Activated CD4-positive, alpha-beta memory T cell treated with anti-CD3 and anti-CD28 coated beads, Interleukin-2, amount 10 ng/mL, durations not matched to agents 7 days and 5 days (primary cell): ENCODE results near the gene SF1. TPM values are rescaled to one million over a fixed set of nuclear protein-coding genes. Genes with fewer than 3 reads are reported as not detected.

ENCODE experiments used
- CTCF ChIA-PET: fragments of 350-600 bp; sonication (Branson Sonifier 250); formaldehyde crosslinking; loops from one replicate; lab custom pipeline; 2021; ENCODE audit warnings: antibody characterized with exemption, inconsistent platforms; lab: Charles Lee
- POLR2A ChIA-PET: fragments of 350-600 bp; sonication (Branson Sonifier 250); formaldehyde crosslinking; loops from one replicate; lab custom pipeline; 2021; ENCODE audit warnings: antibody characterized with exemption; lab: Charles Lee
- DNase-seq: peaks from one replicate; pipeline ENCODE4 v3.0.0-alpha.2; 2020
- H3K27ac Mint-ChIP-seq: one replicate; pipeline ENCODE4 v1.8.0; 2021; ENCODE audit warnings: mild to moderate bottlenecking, mixed read lengths
- H3K27me3 Mint-ChIP-seq: one replicate; pipeline ENCODE4 v1.8.0; 2021; ENCODE audit warnings: mixed read lengths
- H3K36me3 Mint-ChIP-seq: one replicate; pipeline ENCODE4 v1.8.0; 2021; ENCODE audit warnings: low read depth, mixed read lengths
- H3K4me1 Mint-ChIP-seq: one replicate; pipeline ENCODE4 v1.8.0; 2021; ENCODE audit warnings: mixed read lengths
- H3K4me3 Mint-ChIP-seq: one replicate; pipeline ENCODE4 v1.8.0; 2021; ENCODE audit warnings: mild to moderate bottlenecking, mixed read lengths
- H3K9me3 Mint-ChIP-seq: one replicate; pipeline ENCODE4 v1.8.0; 2021; ENCODE audit warnings: mixed read lengths
- total RNA-seq, 2 experiments: library from RNA; stranded (reverse); gene quantifications; one replicate each; pipeline ENCODE4 v1.2.3, GENCODE V29; 2021

The SF1 gene
- total RNA-seq, 2 experiments from 2014 or later = 385 to 390 TPM

- peak overlapping the region; percentile 90 for H3K27ac Mint-ChIP-seq
- peaks cover 28% of the 10 kb centered on the region for H3K36me3 Mint-ChIP-seq
- H3K9me3 Mint-ChIP-seq = no peaks in the 10 kb centered on the region
- DNase-seq = peak; percentile 89
- peaks cover 53% of the 10 kb centered on the region for H3K4me1 Mint-ChIP-seq
- ChIA-PET CTCF (interaction anchor here (0.8 to 9.8 kb wide), 9 partner anchors 15 to 1182 kb away, joined by 3 to 132 read pairs (median 20); partner anchors contain the start of genes CDC42BPG, PYGM and SF1), POLR2A (interaction anchor here (0.8 to 15.7 kb wide), 19 partner anchors 9 to 1904 kb away, joined by 3 to 435 read pairs (median 4); partner anchors contain the start of genes MAP4K2, NEAT1, PYGM and SF1)
- no peaks in the 10 kb centered on the region for H3K27me3 Mint-ChIP-seq
- H3K4me3 Mint-ChIP-seq = peak overlapping the region; percentile 84
These were observed 32.6 kb downstream of the SF1 start for GRCh38 chr11:64745521-64746328.

- Mint-ChIP-seq H3K9me3 (no peaks in the 10 kb centered on the region), H3K36me3 (peaks cover 28% of the 10 kb centered on the region), H3K4me1 (peaks cover 52% of the 10 kb centered on the region), H3K27me3 (no peaks in the 10 kb centered on the region), H3K4me3 (peak overlapping the region; percentile 84), H3K27ac (peak overlapping the region; percentile 90)
- ChIA-PET POLR2A (interaction anchor here (0.8 to 15.7 kb wide), 20 partner anchors 9 to 1904 kb away, joined by 3 to 435 read pairs (median 4); partner anchors contain the start of genes MAP4K2, MUS81, NEAT1 and POLA2), CTCF (interaction anchor here (0.8 to 9.8 kb wide), 9 partner anchors 16 to 1183 kb away, joined by 3 to 132 read pairs (median 20); partner anchors contain the start of genes CDC42BPG, PYGM and SF1)
- DNase-seq = peak; percentile 92
These were observed 33.2 kb downstream of the SF1 start for GRCh38 chr11:64745189-64745520.

GRCh38 chr11:64744544-64745188 is 33.7 kb downstream of the SF1 start:
- peaks cover 29% of the 10 kb centered on the region for H3K36me3 Mint-ChIP-seq
- ChIA-PET CTCF (interaction anchor here (0.8 to 9.8 kb wide), 13 partner anchors 16 to 1183 kb away, joined by 3 to 132 read pairs (median 8); partner anchors contain the start of genes CDC42BPG, PRDX5, PYGM and SF1), POLR2A (interaction anchor here (0.7 to 15.7 kb wide), 30 partner anchors 8 to 1903 kb away, joined by 3 to 435 read pairs (median 4); partner anchors contain the start of genes ARL2, CDCA5, MAP3K11 and MAP4K2)
- H3K4me1 Mint-ChIP-seq = peaks cover 50% of the 10 kb centered on the region
- DNase-seq = peak; percentile 54
- H3K27ac Mint-ChIP-seq = peak overlapping the region; percentile 96
- H3K4me3 Mint-ChIP-seq = peak overlapping the region; percentile 95
- no peaks in the 10 kb centered on the region for H3K9me3 Mint-ChIP-seq
- no peaks in the 10 kb centered on the region for H3K27me3 Mint-ChIP-seq

- CTCF ChIA-PET = interaction anchor here (0.6 to 9.8 kb wide), 13 partner anchors 17 to 434 kb away, joined by 3 to 132 read pairs (median 8); partner anchors contain the start of genes CDC42BPG, PRDX5, PYGM and SF1
- peak within 1 kb of the TSS; percentile 96 for H3K27ac Mint-ChIP-seq
- peaks cover 50% of the 10 kb centered on the region for H3K4me1 Mint-ChIP-seq
- peak within 1 kb of the TSS; percentile 95 for H3K4me3 Mint-ChIP-seq
- DNase-seq = peak; percentile 92
- no peaks in the 10 kb centered on the region for H3K27me3 Mint-ChIP-seq
- POLR2A ChIA-PET = interaction anchor here (0.7 to 15.7 kb wide), 29 partner anchors 8 to 1116 kb away, joined by 3 to 435 read pairs (median 4); partner anchors contain the start of genes ARL2, CDCA5, MAP3K11 and MAP4K2
- H3K36me3 Mint-ChIP-seq = peaks cover 36% of the 10 kb centered on the region
- no peaks in the 10 kb centered on the region for H3K9me3 Mint-ChIP-seq
These were observed 34.5 kb downstream of the SF1 start, which contains the start of gene RASGRP2 for GRCh38 chr11:64743591-64744543. RASGRP2 (minus strand) TSS chr11:64744142; CDS start chr11:64742866, 1,276 bp downstream.

GRCh38 chr11:64742889-64743590 is 35.3 kb downstream of the SF1 start:
- H3K4me3 Mint-ChIP-seq = peak overlapping the region; percentile 95
- H3K36me3 Mint-ChIP-seq = peaks cover 33% of the 10 kb centered on the region
- ChIA-PET CTCF (interaction anchor here (0.6 to 9.8 kb wide), 12 partner anchors 9 to 433 kb away, joined by 3 to 132 read pairs (median 14); partner anchors contain the start of genes CDC42BPG, PYGM and SF1), POLR2A (interaction anchor here (0.7 to 15.7 kb wide), 14 partner anchors 10 to 872 kb away, joined by 3 to 435 read pairs (median 8); partner anchors contain the start of genes CDCA5, MAP3K11, MAP4K2 and POLA2)
- H3K9me3 Mint-ChIP-seq = no peaks in the 10 kb centered on the region
- H3K27me3 Mint-ChIP-seq = no peaks in the 10 kb centered on the region
- peaks cover 47% of the 10 kb centered on the region for H3K4me1 Mint-ChIP-seq
- peak; percentile 79 for DNase-seq
- H3K27ac Mint-ChIP-seq = no peak overlapping the region

GRCh38 chr11:64742087-64742888 is 36.1 kb downstream of the SF1 start:
- ChIA-PET POLR2A (interaction anchor here (1.1 to 15.7 kb wide), 6 partner anchors 9 to 369 kb away, joined by 3 to 435 read pairs (median 10); partner anchors contain the start of genes PYGM, SF1 and TM7SF2), CTCF (interaction anchor here (1.6 to 9.8 kb wide), 9 partner anchors 8 to 107 kb away, joined by 3 to 132 read pairs (median 20); partner anchors contain the start of genes PYGM and SF1)
- peak overlapping the region; percentile 40 for H3K27ac Mint-ChIP-seq
- peak overlapping the region; percentile 74 for H3K4me3 Mint-ChIP-seq
- H3K27me3 Mint-ChIP-seq = no peaks in the 10 kb centered on the region
- peaks cover 36% of the 10 kb centered on the region for H3K36me3 Mint-ChIP-seq
- peak; percentile 48 for DNase-seq
- H3K9me3 Mint-ChIP-seq = no peaks in the 10 kb centered on the region
- H3K4me1 Mint-ChIP-seq = peaks cover 43% of the 10 kb centered on the region

GRCh38 chr11:64741375-64742086 is 36.8 kb downstream of the SF1 start:
- Mint-ChIP-seq H3K36me3 (peaks cover 44% of the 10 kb centered on the region), H3K27ac (no peak overlapping the region), H3K4me1 (peaks cover 38% of the 10 kb centered on the region), H3K4me3 (peak overlapping the region; percentile 74), H3K9me3 (no peaks in the 10 kb centered on the region), H3K27me3 (no peaks in the 10 kb centered on the region)
- ChIA-PET POLR2A (interaction anchor here (1.1 to 15.7 kb wide), 4 partner anchors 8 to 45 kb away, joined by 3 to 435 read pairs (median 104); partner anchors contain the start of genes PYGM and SF1), CTCF (interaction anchor here (1.6 to 9.8 kb wide), 4 partner anchors 7 to 53 kb away, joined by 3 to 132 read pairs (median 29); partner anchors contain the start of gene PYGM)
- DNase-seq = no peak

GRCh38 chr11:64739871-64740270 is 38.5 kb downstream of the SF1 start:
- ChIA-PET CTCF (interaction anchor here (9.8 kb wide), 1 partner anchor 21 kb away, joined by 132 read pairs; the partner anchor contains the start of gene PYGM), POLR2A (interaction anchor here (10.4 to 15.7 kb wide), 2 partner anchors 23 to 35 kb away, joined by 197 to 435 read pairs; partner anchors contain the start of genes PYGM and SF1)
- Mint-ChIP-seq H3K36me3 (peaks cover 57% of the 10 kb centered on the region), H3K9me3 (no peaks in the 10 kb centered on the region), H3K4me1 (peaks cover 31% of the 10 kb centered on the region), H3K27ac (no peak overlapping the region), H3K27me3 (no peaks in the 10 kb centered on the region), H3K4me3 (no peak overlapping the region)
- DNase-seq = no peak

GRCh38 chr11:64736654-64737053 is 41.7 kb downstream of the SF1 start:
- peaks cover 26% of the 10 kb centered on the region for H3K4me1 Mint-ChIP-seq
- ChIA-PET POLR2A (interaction anchor here (0.8 to 1.0 kb wide), 2 partner anchors 7 to 33 kb away, joined by 3 to 4 read pairs; partner anchors contain the start of gene RASGRP2), CTCF (no interaction called here)
- no peak overlapping the region for H3K27ac Mint-ChIP-seq
- peaks cover 66% of the 10 kb centered on the region for H3K36me3 Mint-ChIP-seq
- no peaks in the 10 kb centered on the region for H3K9me3 Mint-ChIP-seq
- DNase-seq = no peak
- no peaks in the 10 kb centered on the region for H3K27me3 Mint-ChIP-seq
- no peak overlapping the region for H3K4me3 Mint-ChIP-seq
